Measurements from ENCODE around the gene SUMO3.

The SUMO3 gene

DNA sequence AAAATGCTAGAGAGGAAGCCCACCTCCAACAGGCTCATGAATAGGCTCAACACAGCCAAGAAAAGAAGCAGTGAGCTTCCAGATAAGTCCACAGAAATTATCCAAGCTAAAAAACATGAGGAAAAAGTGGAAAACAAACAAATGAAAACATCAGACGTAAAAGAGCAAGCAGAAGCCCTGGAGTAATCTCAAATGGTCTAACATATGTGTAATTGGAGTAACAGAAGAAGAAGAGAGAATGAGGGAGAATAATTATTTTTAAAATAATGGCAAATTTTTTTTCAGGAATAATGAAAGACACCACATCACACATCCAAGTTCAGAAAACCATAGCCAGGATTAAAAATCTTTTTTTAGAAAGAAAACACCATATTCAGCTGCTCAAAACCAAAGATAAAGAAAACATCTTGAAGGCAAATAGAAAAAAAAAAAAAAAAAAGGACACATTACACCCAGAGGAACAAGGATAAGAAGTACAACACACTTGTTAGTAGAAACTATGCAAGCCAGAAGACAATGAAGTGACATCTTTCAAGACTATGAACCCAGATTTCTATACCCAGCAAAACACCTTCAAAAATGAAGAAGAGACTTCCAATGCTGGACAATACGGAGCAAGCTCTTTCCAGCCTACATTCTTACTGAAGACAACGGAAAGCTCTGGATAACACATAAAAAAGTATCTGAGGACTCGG lies 10.6 kb upstream of the SUMO3 start:
- DNase-seq = no peak

DNA sequence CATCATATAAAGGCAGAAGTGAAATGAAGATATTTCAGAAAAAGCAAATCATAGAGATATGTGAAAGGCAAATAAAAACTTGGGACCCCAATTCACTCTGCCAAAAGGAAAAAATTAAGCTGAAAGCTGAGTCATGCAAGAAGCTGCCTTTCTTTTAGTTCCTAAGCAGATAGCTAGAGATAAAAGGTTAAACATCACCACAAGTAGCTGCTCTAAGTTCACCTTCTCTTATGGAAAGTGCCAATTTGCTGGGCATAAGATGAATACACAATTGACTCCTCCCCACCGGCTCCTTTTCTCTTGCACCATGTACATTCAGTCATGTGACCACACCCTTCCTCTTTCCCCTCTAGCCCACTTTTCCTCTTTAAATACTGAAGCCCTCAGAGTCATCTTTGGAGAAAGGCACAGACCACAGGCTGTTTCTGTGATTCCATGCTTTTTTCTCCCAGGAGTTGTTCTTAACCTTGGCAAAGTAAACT lies 5.4 kb upstream of the SUMO3 start:
- DNase-seq = peak in 2 of 3 donors; percentile 34

DNA sequence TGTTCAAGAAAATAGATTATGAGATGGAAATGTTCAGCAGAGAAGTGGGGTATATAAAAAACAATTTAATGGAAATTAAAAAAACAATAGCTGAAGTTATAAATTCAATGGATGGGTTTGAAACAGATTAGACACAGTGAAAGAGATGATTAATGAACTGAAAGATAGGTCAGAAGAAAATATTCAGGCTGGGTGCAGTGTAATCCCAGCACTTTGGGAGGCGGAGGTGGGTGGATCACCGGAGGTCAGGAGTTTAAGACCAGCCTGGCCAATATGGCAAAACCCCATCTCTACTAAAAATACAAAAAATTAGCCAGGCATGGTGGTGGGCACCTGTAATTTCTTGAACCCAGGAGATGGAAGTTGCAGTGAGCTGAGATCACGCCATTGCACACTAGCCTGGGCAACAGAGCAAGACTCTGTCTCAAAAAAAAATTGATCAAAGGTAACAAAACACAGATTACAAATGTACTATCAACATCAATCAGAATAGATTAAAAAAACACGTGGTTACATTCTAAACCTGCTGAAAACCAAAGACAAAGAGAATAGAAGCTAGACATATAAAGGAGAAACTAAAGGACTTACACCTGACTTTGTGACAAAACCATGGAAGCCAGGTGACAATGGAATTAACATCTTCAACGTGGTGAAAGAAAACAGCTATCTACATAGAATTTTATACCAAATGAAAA lies 4.8 kb upstream of the SUMO3 start:
- no peak for DNase-seq

DNA sequence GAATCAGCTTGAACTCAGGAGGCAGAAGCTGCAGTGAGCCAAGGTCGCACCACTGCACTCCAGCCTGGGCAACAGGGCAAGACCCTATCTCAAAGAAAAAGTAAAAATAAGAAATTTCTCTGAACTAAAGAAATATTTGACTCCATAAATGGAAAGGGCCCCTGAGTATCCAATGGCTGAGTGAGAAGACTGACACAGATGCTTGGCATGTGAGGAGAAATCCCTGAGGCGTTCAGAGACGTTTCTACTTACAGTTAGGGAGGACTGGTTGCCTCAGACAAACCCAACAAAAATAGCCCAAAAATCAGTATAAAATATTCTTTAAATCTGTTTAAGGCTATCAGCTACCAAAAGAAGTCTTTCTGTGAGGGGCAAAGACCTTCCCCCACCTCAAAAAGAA lies 3.0 kb upstream of the SUMO3 start:
- DNase-seq = no peak

DNA sequence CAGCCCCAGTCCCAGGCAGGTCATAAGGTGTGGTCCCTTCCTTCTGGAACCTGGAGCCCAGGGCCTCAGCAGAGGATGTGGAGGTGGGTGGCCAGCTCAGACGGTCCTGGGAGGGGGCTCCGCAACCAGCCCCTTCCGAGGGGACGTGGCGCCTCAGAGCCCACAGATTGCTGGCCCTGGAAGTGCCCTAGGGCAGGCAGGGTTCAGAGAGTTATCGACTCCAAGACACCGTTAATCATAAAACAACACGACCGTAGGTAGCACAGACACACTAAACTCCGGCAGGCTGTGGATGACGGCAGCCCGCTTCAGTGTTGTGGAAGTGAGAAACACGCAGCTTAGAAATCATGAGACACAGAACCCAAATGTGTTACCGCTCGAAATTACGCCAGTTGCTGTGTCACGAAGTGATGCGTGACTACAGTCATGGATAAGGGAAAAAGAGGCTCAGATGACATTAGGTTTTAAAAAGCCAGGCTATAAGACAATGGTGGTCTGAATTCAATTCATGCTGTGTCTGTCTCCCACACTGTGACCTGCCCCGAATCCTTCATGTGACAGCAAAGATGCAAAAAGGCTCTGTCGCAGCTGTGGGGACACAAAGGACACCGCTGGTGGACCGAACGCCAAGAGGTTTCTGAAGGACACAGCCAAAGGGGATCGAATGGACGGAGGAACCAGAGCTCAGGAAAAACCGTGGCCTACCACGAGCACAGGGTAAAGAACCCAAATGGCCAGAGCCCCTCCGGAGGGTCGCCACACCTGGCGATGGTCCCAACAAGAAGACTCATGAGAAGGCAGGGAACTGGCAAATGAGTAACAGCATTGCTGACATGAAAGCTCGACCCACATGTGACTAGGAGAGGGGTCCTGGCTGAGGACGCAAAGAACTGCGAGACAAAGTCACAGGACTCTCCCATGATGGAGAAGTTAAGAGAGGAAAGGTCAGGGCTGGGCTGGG lies 1.7 kb upstream of the SUMO3 start:
- DNase-seq = no peak

DNA sequence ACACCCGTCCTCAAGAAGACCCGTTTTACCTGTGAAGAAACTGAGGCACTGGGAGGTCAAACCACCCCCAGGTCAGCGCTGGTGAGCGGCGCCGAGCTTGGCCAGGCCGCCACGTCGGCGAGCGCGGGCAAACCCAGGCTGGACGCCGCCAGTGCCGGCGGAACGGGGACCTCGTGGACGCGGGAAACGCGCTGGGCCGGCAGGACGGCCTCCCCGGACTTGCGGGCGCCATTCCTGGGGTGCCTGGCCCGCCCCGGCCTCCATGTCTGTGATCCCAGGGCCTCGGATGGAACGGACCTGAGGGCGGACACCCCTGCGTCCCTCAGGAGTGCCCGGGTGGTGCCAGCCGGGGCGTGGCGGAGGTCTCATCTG lies 764 bp upstream of the SUMO3 start:
- no peak for DNase-seq

DNA sequence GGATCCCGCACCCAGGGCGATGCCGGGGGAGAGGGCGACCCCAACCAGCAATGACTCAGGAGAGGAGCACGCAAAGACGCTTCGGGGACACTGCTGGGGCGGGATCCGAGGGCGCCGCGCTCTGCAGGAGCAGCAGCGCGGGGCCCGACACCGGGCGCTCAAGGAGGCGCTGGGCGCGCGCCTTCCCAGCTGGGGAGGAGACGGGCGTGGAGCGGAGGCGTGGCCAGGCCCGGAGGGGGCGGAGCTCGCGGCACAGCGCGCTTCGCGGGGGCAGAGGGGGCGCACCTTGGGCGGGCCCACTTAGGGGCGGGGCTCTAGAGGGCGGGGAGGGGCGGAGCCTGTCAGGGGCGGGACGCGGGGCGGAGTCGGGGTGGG lies 369 bp downstream of the SUMO3 start:
- peak; percentile 93 to 98 (median 96) for DNase-seq

DNA sequence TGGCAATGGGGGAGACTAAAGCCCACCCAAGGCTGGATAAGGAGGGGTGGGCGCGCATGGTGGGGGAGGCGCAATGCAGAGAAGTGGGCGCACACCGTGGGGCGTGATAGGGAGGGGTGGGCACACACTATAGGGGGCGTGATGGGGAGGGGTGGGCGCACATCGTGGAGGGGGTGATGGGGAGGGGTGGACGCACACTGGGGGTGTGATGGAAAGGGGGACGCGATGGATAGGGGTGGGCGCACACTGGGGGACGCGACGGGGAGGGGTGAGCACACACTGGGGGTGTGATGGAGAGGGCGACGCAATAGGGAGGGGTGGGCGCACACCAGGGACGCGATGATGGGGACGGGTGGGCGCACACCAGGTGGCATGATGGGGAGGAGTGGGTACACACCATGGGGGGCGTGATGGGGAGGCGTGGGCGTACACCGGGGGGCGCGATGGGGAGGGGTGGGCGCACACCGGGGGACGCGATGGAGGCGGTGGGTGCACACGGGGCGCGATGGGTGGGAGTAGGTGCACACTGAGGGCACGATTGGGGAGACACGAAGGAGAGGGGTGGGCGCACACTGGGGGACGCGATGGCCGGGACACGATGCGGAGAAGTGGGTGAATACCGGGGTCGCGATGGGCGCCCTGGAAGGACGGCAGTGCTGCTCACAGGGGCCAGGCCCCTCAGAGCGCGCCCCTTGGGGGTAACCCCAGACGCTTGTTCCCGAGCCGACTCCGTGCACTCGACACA lies 929 bp downstream of the SUMO3 start:
- DNase-seq = no peak

DNA sequence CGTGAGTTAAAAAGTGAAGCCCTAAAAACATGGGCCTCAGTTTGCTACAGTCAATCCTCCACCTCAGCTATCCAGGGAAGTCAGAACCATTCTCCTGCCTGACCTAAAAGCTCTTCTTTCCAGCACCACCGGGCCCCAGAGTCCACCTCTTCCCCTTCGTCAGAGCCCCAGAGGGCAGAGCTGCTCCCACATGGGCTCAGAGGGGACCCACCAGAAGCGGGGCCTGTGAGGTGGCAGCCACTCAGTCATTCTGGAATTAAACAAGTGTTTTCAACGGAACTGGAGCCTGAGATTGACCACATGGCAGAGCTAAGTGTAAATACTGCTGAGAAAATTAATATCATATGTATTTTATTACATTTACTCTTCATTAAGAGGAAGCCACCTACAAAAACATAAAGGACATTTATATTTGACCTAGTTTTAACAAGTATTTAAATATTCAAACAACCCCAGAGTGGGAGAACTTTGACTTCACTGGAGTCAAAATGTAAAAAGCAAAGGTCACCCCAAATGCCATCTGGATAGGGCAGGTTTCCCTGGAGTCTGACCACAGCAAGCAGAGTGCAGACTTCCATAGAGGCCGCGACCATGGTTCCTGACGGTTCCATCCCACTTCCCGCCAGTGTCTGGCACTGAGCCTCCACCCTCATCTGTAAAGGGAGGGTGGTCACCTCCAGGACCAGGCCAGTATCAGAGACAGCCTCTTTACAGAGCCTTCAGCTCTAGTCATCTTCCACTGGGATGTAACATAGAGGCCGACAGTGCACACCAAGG lies 1.8 kb downstream of the SUMO3 start:
- DNase-seq = no peak

DNA sequence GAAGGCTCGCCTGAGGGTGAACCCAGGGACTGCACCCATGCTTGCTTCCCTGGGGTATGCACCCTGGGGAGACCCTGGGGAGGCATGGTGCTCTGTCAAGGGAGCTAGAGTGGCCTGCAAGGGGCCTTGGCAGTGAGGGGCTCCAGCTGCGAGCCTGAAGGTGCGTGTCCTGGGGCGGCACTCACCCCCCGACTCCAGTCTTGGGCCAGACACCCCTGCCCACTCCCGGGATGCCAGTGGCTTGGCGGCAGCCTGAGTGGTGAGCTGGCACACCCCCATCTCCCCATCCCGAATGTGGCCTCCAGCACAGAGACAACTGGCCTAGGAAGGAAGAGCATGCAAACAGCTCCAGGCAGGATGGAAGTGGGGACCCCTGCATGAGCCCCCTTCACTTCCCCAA lies 2.6 kb downstream of the SUMO3 start:
- no peak for DNase-seq

DNA sequence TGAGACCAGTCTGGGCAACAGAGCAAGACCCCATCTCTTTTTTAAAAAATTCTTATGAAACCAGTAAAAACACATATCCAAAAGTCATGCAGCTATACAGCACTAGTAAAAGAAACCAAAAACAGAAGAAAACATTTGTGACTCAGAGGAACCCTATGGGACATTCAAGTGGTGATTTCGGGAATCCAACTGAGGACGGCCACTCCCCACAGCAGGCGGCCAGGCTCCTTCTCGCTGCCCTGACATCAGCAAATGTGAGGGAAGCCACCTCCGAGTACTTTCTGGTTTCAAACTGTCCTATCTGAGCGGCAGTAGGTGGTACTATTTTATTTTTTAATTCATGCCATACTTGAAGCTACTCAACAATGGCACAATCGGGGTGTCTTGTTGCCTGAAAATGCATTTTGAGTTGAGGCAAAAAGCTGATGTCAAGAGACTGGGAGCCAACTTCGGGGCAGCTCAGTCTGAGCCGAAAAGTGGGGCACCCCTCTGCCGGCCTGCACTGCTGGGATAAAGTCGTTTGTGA lies 3.3 kb downstream of the SUMO3 start:
- DNase-seq = no peak

DNA sequence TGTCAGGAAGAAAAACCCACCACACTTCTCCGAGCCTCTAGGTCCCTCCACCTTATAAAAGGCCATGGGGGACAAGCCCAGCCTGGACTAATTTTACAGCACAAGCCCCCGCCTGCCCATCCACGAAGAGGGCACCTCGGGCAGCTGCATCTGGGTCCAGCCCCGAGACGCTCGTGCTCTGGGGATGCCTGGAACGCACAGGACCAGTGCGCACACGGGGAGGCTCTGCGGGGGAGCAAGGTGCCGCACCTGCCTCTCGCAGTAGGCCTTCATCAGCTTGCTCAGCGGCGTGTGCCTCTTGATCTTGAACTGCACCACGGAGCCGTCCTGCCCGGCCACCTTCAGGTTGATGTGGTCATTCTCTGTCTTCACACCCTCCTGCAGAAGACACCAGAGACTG lies 4.1 kb downstream of the SUMO3 start:
- no peak for DNase-seq

DNA sequence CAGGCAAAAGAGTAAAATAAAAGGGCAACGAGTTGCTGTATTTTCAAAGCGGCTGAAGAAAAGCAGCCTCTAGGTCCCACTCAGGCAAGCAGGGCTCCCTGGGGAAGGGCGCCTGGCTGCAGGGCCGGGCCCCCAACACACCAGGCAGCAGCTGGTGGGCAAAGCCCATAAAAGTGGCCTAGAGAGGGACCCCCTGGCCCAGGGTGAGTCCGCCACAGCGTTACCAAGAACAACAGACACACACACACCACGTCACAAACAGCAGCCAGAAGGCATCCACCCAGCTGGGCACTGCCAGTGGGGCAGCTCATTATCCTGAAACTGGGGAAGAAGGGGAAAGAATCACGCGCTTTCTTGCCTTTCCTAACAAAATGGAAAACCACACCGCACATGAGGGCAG lies 4.7 kb downstream of the SUMO3 start:
- no peak for DNase-seq

DNA sequence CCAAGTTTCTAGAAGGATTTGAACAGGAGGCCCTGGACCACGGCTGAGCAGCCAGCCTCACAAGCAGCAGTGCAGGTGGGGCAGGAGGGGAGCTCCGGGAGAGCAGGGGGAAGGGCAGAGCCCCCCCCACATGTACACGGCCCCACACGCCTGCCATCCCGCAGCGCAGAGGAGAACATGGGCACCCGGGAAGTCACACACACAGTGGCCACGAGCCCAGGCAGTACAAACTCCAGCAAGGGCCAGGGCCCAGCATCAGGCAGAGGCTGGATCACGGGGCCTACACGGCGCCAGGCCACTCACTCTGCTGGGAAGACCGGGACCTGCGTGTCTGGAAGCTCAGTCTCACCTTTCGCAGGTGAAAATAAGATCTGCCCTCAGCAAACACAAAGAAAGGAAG lies 5.2 kb downstream of the SUMO3 start:
- no peak for DNase-seq

DNA sequence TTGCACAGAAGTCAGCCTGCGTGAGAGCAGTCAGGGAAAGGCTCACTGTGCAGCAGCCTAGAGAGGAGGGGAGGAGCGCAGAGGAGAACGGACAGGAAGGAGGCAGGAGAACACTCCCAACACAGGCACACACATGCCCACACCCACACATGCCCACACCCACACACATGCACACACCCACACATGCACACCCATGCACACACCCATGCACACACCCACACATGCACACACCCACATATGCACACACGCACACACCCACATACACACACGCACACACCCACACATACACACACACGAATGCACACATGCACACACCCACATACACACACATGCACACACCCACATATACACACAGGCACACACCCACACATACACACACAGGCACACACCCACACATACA lies 7.1 kb downstream of the SUMO3 start:
- no peak for DNase-seq

DNA sequence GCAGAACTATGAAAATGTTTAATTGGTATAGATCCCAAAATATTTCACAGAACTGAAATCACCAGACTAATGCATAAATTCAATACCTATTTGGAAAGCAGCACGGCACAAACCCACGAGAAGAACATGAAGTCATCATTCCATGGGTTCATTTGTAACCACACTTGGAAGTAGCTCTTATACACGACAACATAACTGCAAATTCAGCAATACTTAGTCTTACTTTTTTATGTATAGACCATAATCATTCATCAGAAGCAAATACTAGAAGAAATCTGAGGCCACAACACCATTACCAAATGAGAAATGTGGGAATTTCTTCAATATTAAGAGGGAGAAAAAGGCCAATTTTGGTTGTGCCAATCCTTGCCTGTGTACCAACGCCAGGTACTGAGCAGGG lies 12.0 kb downstream of the SUMO3 start:
- DNase-seq = no peak

DNA sequence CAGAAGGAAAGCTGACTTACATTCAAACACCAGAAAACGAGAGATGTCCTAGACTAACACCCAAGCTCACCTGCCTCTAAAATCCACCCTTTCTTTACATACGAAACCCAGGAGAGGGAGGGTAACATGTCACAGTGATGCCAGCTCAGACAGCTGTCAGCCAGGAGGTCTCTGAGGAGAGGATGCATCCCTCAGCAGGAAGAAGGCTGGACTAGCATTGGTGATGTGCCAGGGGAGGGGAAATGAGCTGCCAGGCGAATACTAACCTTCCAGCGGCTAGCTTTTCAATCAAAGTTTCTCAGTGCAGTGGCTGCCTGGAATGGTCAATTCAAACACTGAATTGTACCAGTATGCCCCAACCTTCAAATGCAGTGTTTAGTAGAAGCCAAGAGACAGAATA lies 12.6 kb downstream of the SUMO3 start:
- no peak for DNase-seq

DNA sequence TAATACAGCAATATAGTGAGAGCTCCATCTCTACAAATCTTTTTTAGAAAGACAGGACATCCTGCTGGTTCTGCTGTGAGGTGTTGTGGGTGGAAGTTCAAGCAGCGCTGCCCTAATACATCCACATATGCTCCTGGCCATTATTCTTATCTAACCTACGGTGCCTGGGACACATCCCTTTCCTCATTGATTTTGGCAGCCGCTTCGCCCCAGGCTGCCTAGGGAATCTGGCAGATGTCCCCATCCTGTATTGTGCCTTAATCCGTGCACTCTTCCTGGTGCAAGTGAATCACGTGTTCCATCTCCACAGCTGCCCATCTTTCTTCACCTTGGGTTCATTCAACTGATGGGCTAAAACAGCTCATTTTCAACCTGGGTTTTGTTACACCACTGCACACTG lies 13.1 kb downstream of the SUMO3 start:
- no peak for DNase-seq

DNA sequence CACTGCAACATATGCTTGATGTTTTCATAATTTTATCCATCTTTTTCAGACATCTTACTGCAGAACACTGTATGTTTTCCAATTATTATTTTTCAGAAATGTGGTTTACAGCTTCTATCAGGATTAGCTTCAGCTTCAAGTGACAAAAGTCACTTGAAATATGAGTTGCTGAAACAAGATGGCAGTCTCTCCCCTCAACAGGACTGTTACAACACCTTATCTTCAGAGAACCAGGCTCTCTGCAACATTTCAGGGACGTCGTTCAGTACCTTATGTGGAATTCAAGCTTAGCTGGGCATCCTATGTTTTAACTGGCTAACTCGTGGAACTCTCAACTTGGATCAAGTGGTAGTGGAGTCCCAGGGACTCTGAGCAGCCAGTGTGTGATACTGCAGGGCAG lies 14.2 kb downstream of the SUMO3 start:
- DNase-seq = no peak

DNA sequence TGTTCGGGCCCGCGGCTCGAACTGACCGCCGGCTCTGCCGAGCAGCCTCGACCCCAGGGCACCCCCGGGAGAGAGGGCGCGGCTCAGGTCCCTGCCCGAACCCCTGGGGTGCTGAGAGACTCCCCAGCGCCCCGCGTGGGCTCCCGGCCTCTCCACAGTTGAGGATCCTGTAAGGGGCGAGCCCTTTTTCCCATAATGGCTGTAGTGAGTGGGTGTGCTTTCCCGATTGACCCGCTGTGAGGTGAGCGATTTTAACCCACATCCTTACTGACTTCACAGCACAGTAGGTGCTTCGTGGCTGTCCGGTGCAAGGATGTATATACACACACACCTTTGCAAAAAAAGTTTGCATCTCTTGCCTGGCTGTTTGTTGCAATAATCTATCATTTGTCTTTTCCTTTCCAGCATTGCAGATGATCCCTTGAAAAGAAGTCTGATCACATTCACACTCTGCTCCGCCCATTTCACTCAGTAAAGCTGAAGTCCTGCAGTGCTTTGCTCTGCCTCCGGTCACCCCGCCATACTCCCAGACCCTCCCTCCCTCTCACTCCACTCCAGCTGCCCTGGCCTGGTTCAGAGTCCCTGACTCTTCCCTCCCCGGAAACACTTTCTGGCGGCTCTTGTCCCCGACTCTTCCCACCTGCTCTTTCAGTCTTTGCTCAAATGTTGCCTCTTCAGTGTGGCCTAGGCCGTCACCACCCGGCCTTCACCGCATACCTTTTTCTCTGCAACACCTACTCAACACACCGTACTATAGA lies 15.3 kb downstream of the SUMO3 start:
- DNase-seq = peak in 1 of 3 donors; percentile 13

All from suppressor macrophage treated with lipopolysaccharide for 1 hour (primary cell).